GM04504 (cell line): ENCODE results near the gene ACTR3C.
"Not testable (repeated sequence)": the region's sequence is repeated elsewhere in the genome, so short reads cannot be mapped to it uniquely, and the experiment has no call there.

Source experiments
- DNase-seq: peaks from one replicate; pipeline ENCODE4 v3.0.0-alpha.2; 2012; ENCODE audit warnings: low read depth

The ACTR3C gene

GRCh38 chr7:150202894-150203293, 120.5 kb downstream of the ACTR3C start:
- not testable (repeated sequence) for DNase-seq
